Measurements from ENCODE around the gene ATP1B2. TPM values are rescaled to one million over a fixed set of nuclear protein-coding genes. Genes with fewer than 3 reads are reported as not detected.

The ATP1B2 gene
- total RNA-seq, 1 experiment from 2014 or later, result not detected

DNA sequence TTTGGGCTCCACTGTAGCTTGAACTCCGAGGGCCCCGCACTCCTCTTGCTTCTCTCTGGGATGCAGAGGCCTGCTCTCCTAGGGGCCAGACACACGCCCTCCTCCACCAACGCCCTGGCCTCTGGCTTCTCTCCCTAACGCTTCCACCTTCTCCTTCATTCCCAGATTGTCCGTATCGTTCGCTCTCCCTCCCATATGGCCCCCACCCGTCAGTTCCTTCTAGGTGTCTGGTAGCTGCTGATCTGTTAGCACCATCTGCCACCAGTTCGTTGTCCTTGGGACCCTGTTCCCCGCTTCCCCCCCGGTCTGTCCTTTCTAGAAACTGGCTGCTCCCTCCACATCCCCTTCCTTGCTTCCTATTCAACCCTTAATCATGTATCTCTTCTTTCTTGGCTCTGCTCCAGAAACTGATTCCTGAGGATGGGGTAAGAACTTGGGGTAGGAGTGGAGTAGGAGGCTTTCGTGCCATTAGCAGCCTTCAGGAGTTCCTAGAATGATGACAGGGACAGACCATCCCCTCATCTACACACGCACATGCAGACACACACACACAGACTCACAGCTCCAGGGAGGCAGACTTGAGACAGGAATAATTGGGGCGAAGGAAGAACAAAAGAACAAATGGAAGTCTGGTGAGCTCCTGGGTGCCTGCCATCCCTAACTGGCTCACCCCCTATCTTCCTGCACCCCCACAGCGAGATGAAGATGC lies 4.3 kb downstream of the ATP1B2 start:
- Mint-ChIP-seq H3K27me3 (ENCODE audit: unreplicated experiment) (peaks cover 85% of the 10 kb centered on the region), H3K27ac (ENCODE audit: unreplicated experiment) (no peak overlapping the region), H3K36me3 (ENCODE audit: insufficient read depth, unreplicated experiment) (no peaks in the 10 kb centered on the region), H3K9me3 (ENCODE audit: low read depth, unreplicated experiment) (no peaks in the 10 kb centered on the region), H3K4me1 (ENCODE audit: low read depth, unreplicated experiment) (peaks cover 12% of the 10 kb centered on the region), H3K4me3 (ENCODE audit: low read depth, unreplicated experiment) (no peak overlapping the region)
- no peak for DNase-seq
- intact Hi-C loops (cut with micrococcal nuclease; ENCODE audit: unreplicated experiment), result no loop called here
- BruUV-seq (replicated peaks), result no TSS peak
- TF ChIP-seq, protein P1, sequence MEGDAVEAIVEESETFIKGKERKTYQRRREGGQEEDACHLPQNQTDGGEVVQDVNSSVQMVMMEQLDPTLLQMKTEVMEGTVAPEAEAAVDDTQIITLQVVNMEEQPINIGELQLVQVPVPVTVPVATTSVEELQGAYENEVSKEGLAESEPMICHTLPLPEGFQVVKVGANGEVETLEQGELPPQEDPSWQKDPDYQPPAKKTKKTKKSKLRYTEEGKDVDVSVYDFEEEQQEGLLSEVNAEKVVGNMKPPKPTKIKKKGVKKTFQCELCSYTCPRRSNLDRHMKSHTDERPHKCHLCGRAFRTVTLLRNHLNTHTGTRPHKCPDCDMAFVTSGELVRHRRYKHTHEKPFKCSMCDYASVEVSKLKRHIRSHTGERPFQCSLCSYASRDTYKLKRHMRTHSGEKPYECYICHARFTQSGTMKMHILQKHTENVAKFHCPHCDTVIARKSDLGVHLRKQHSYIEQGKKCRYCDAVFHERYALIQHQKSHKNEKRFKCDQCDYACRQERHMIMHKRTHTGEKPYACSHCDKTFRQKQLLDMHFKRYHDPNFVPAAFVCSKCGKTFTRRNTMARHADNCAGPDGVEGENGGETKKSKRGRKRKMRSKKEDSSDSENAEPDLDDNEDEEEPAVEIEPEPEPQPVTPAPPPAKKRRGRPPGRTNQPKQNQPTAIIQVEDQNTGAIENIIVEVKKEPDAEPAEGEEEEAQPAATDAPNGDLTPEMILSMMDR (IDR thresholded peaks at IDR 0.05; ENCODE audit: unreplicated experiment), result no peak
- CTCF ChIA-PET, result no interaction called here

DNA sequence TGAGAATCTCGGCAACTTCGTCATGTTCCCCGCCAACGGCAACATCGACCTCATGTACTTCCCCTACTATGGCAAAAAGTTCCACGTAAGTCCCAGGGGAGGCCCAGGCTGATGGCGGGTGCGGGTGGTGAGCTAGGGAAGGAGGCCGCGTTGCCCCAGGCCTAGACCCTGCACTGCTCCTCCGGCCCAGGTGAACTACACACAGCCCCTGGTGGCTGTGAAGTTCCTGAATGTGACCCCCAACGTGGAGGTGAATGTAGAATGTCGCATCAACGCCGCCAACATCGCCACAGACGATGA lies 4.8 kb downstream of the ATP1B2 start:
- no peak overlapping the region for H3K4me3 Mint-ChIP-seq (ENCODE audit: low read depth, unreplicated experiment)
- no peak overlapping the region for H3K27ac Mint-ChIP-seq (ENCODE audit: unreplicated experiment)
- peaks cover 80% of the 10 kb centered on the region for H3K27me3 Mint-ChIP-seq (ENCODE audit: unreplicated experiment)
- H3K36me3 Mint-ChIP-seq (ENCODE audit: insufficient read depth, unreplicated experiment), result no peaks in the 10 kb centered on the region
- CTCF ChIA-PET, result interaction anchor here (0.7 kb wide), 1 partner anchor 386 kb away, joined by 5 read pairs; no protein-coding TSS in a partner anchor
- no peak for DNase-seq
- peaks cover 7% of the 10 kb centered on the region for H3K4me1 Mint-ChIP-seq (ENCODE audit: low read depth, unreplicated experiment)
- BruUV-seq (replicated peaks), result no TSS peak
- no peaks in the 10 kb centered on the region for H3K9me3 Mint-ChIP-seq (ENCODE audit: low read depth, unreplicated experiment)
- TF ChIP-seq, protein P1 (IDR thresholded peaks at IDR 0.05; ENCODE audit: unreplicated experiment), result no peak
- intact Hi-C loops (cut with micrococcal nuclease; ENCODE audit: unreplicated experiment), result no loop called here

DNA sequence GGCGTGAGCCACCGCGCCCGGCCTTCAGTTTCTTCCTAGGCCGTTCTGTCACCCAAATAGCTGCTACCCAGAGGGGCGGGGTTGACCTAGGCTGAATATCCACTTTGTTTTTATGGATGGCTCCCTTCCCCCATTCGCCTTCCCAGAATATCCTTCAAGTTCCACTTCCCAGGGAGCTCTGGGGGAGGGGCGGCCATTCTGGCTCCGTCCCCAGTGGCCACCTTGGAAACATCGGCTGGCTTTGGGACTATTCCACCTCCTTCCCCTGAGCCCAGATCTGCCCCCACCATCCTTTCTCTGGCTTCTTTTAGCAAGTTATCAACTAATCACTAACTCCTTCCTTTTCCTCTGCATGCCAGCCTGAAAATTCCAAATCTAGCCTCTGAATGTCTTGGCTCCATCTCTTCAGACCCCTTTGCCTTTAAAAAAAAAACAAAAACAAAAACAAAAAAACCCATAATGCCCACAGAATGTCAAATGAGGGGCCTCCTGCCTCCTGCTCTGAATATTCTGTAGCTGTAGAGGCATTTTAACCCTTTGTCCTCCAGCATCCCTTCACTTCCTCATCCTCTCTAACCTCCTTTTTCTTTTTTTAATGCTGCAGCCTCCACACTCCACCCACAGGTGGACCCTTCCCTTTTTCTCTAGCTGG lies 6.4 kb downstream of the ATP1B2 start:
- intact Hi-C loops (cut with micrococcal nuclease; ENCODE audit: unreplicated experiment), result no loop called here
- TF ChIP-seq, protein P1 (IDR thresholded peaks at IDR 0.05; ENCODE audit: unreplicated experiment), result no peak
- no peak for DNase-seq
- Mint-ChIP-seq H3K27me3 (ENCODE audit: unreplicated experiment) (peaks cover 64% of the 10 kb centered on the region), H3K36me3 (ENCODE audit: insufficient read depth, unreplicated experiment) (no peaks in the 10 kb centered on the region), H3K4me1 (ENCODE audit: low read depth, unreplicated experiment) (no peaks in the 10 kb centered on the region), H3K9me3 (ENCODE audit: low read depth, unreplicated experiment) (no peaks in the 10 kb centered on the region), H3K27ac (ENCODE audit: unreplicated experiment) (no peak overlapping the region), H3K4me3 (ENCODE audit: low read depth, unreplicated experiment) (no peak overlapping the region)
- BruUV-seq (replicated peaks), result no TSS peak
- CTCF ChIA-PET, result interaction anchor here (0.6 to 0.7 kb wide), 2 partner anchors 12 to 156 kb away, joined by 3 to 4 read pairs; no protein-coding TSS in a partner anchor

DNA sequence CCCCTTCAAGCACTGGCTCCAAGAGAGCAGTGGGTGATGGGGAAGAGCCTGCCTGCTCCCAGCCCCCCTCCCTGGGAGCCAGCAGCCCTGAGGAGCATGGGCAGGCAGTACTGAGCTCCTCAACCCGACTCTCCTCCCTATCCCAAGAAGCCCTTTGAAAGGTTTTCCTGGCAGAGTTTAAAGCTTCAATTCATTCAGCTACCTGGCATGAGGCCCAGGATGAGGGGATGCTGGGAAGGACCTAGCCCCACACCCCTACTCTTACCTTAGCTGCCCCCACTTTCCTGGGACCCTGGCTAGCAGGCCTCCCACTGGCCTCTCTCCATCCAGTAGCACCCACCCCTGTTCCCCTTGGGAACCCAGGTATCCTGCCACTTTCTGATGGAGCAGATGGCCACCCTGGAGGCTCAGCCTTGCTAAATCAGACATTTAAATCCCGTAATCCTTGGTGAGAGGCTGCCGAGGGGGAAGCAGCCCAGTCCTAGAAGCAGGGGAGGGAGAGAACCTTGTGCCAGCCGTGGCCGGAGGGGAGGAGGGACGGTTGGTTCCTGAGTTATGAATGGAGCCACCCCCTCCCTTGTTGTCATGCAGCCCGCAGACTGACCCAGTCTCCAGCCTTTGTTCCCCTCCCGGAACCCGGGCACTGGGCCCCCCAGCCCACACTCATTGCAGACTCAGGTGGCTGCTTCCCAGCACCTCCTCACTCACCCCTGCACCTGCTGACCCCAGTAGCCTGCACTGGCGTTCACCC lies 17.1 kb downstream of the ATP1B2 start:
- TF ChIP-seq, protein P1 (IDR thresholded peaks at IDR 0.05; ENCODE audit: unreplicated experiment), result no peak
- peaks cover 35% of the 10 kb centered on the region for H3K36me3 Mint-ChIP-seq (ENCODE audit: insufficient read depth, unreplicated experiment)
- H3K9me3 Mint-ChIP-seq (ENCODE audit: low read depth, unreplicated experiment), result no peaks in the 10 kb centered on the region
- no peak overlapping the region for H3K27ac Mint-ChIP-seq (ENCODE audit: unreplicated experiment)
- CTCF ChIA-PET, result interaction anchor here (0.6 kb wide), 1 partner anchor 20 kb away, joined by 4 read pairs; no protein-coding TSS in a partner anchor
- H3K4me3 Mint-ChIP-seq (ENCODE audit: low read depth, unreplicated experiment), result no peak overlapping the region
- no peak for DNase-seq
- no peaks in the 10 kb centered on the region for H3K27me3 Mint-ChIP-seq (ENCODE audit: unreplicated experiment)
- BruUV-seq (replicated peaks), result no TSS peak
- no peaks in the 10 kb centered on the region for H3K4me1 Mint-ChIP-seq (ENCODE audit: low read depth, unreplicated experiment)
- intact Hi-C loops (cut with micrococcal nuclease; ENCODE audit: unreplicated experiment), result no loop called here
